GM19395 (cell line): ENCODE data around the gene SEZ6.
A peak's percentile ranks its signal among the peaks of the same experiment; 100 is the strongest.

ENCODE experiments used
- ATAC-seq: cut with Tn5 transposase; IDR thresholded peaks from one replicate; pipeline ENCODE4 v1.9.1; 2021; ENCODE audit warnings: mild to moderate bottlenecking, moderate library complexity; ENCODE audit not compliant: unreplicated experiment

The SEZ6 gene

GRCh38 chr17:29007456-29007855 lies 1.6 kb upstream of the SEZ6 start:
- no peak for ATAC-seq

GRCh38 chr17:29004081-29004692 lies 1.6 kb downstream of the SEZ6 start:
- ATAC-seq, result no peak

GRCh38 chr17:29003289-29003688 lies 2.5 kb downstream of the SEZ6 start:
- no peak for ATAC-seq

- ATAC-seq, result no peak
Measured at GRCh38 chr17:29002811-29003210, 3.0 kb downstream of the SEZ6 start.

- no peak for ATAC-seq
Measured at GRCh38 chr17:29000973-29001372, 4.9 kb downstream of the SEZ6 start.

GRCh38 chr17:28999206-28999605 lies 6.6 kb downstream of the SEZ6 start:
- ATAC-seq, result no peak

GRCh38 chr17:28997806-28998205 lies 8.0 kb downstream of the SEZ6 start:
- no peak for ATAC-seq

- no peak for ATAC-seq
Measured at GRCh38 chr17:28996554-28997096, 9.2 kb downstream of the SEZ6 start.

- no peak for ATAC-seq
Measured at GRCh38 chr17:28993645-28994426, 12.0 kb downstream of the SEZ6 start.

GRCh38 chr17:28992625-28993600 lies 12.9 kb downstream of the SEZ6 start:
- no peak for ATAC-seq

- no peak for ATAC-seq
Measured at GRCh38 chr17:28992185-28992584, 13.6 kb downstream of the SEZ6 start.

GRCh38 chr17:28991779-28992178 lies 14.1 kb downstream of the SEZ6 start:
- no peak for ATAC-seq

- no peak for ATAC-seq
Measured at GRCh38 chr17:28989028-28989427, 16.8 kb downstream of the SEZ6 start.

- ATAC-seq, result no peak
Measured at GRCh38 chr17:28988475-28988874, 17.4 kb downstream of the SEZ6 start.

- no peak for ATAC-seq
Measured at GRCh38 chr17:28986714-28987655, 18.8 kb downstream of the SEZ6 start.

- no peak for ATAC-seq
Measured at GRCh38 chr17:28985950-28986713, 19.7 kb downstream of the SEZ6 start.

GRCh38 chr17:28983286-28984230 lies 22.3 kb downstream of the SEZ6 start:
- no peak for ATAC-seq

- ATAC-seq, result peak; percentile 62
Measured at GRCh38 chr17:28982131-28982793, 23.6 kb downstream of the SEZ6 start.
